Sigmoid colon (tissue), 7 donors: ENCODE data around the gene CPNE4. TPM values are rescaled to one million over a fixed set of nuclear protein-coding genes. Genes with fewer than 3 reads are reported as not detected.
"Not testable (repeated sequence)": the region's sequence is repeated elsewhere in the genome, so short reads cannot be mapped to it uniquely, and the experiment has no call there.

ENCODE experiments used
- DNase-seq: peaks from one replicate; pipeline ENCODE4 v3.0.0-alpha.2; 2019
- H3K27ac ChIP-seq, 4 donors: fragments of 200-600 bp; sonication (generic); one replicate each; pipeline ENCODE4 v1.5.1; 2016 to 2019; ENCODE audit warnings: mild to moderate bottlenecking in 1 of 4
- H3K27me3 ChIP-seq, 3 donors: fragments of 200-600 bp; sonication (generic); one replicate each; pipeline ENCODE4 v1.5.1; 2019; ENCODE audit warnings: mild to moderate bottlenecking in 1 of 3
- H3K36me3 ChIP-seq, 4 donors: fragments of 200-600 bp; sonication (generic); one replicate each; pipeline ENCODE4 v1.5.1; 2016 to 2019
- H3K4me1 ChIP-seq, 4 donors: fragments of 200-600 bp; sonication (generic); one replicate each; pipeline ENCODE4 v1.5.1; 2017 to 2019
- H3K4me3 ChIP-seq, 4 donors: fragments of 200-600 bp; sonication (generic); one replicate each; pipeline ENCODE4 v1.5.1; 2017 to 2019; ENCODE audit warnings: mild to moderate bottlenecking in 2 of 4, moderate library complexity in 1 of 4
- H3K9me3 ChIP-seq, 4 donors: fragments of 200-600 bp in 3 of 4; sonication (generic) in 3 of 4; one replicate each; pipeline versions ENCODE4 v1.5.1 to v1.6.1; 2013 to 2019
- EP300 ChIP-seq, 4 donors: sonication (generic); formaldehyde crosslinking; IDR thresholded peaks; one replicate each; pipeline ENCODE4 v1.6.1; 2017; ENCODE audit warnings: antibody characterized with exemption in 4 of 4
- POLR2A ChIP-seq, 2 donors: fragments of 450-650 bp; IDR thresholded peaks; one replicate each; pipeline ENCODE4 v1.6.1; 2016; ENCODE audit warnings: antibody characterized with exemption in 2 of 2, mild to moderate bottlenecking in 2 of 2, moderate library complexity in 2 of 2
- POLR2AphosphoS5 ChIP-seq, 4 donors: sonication (generic); formaldehyde crosslinking; IDR thresholded peaks; one replicate each; pipeline ENCODE4 v1.6.1; 2017; ENCODE audit warnings: antibody characterized with exemption in 4 of 4
- WGBS, 2 donors: extraction: QIAGEN DNeasy Blood & Tissue Kit; methylation state at CpG; one replicate each; pipeline ENCODE4 v1.1.7; 2013; 5-methylcytosine and 5-hydroxymethylcytosine counted together
- intact Hi-C: fragments of 100-400 bp; cut with DNase I; formaldehyde crosslinking; loops from one replicate; pipeline ENCODE4 v1.15.1; 2023
- polyA plus RNA-seq, 3 donors: library from polyadenylated mRNA; stranded (reverse); fragments of 200-250 nt; gene quantifications; one replicate each; pipeline ENCODE4 v1.2.3, GENCODE V29; 2013
- total RNA-seq, 4 donors: library from RNA; depleted of rRNA; stranded (reverse); fragments of >200 nt; gene quantifications; one replicate each; pipeline ENCODE4 v1.1.0, GENCODE V29; 2016
- TF ChIP-seq, protein P1 (sequence below), 4 experiments: fragments of 450-650 bp in 3 of 4; fragments of 200-600 bp in 1 of 4; IDR thresholded peaks; one replicate each; pipeline ENCODE4 v1.5.1; 2016 to 2019; ENCODE audit warnings: antibody characterized with exemption in 4 of 4, mild to moderate bottlenecking in 3 of 4, moderate library complexity in 2 of 4
- donor health status: healthy with polysubstance abuse.
- donor health status: Bipolar disorder and iron deficiency.
- donor health status: healthy.

Gene CPNE4
- total and polyA plus RNA-seq, 7 donors = 0.23 to 1.1 (median 0.54) TPM; not detected in 2

DNA sequence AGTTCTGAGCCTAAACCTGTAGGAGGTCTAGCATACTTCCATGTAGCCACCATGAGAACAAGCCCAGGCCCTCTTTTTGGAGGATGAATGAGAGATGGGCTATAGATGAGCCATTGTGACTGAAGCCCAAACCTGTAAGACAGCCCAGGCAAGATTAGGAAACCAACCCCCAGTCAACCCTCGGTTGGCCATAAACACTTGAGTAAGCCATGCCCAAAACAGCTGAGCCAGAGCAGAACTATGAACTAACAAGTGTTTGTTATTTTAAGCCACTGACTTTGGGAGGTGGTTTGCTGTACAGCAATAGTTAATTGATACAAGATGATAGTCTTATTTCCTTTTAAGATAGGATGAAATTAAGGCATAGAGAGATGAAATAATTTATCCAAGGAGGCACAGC lies 12.4 kb upstream of the CPNE4 start:
- H3K36me3 ChIP-seq = no peaks in the 10 kb centered on the region
- H3K4me3 ChIP-seq = no peak overlapping the region
- H3K4me1 ChIP-seq = no peaks in the 10 kb centered on the region
- intact Hi-C loops = no loop called here
- no peak overlapping the region for H3K27ac ChIP-seq
- no peaks in the 10 kb centered on the region for H3K27me3 ChIP-seq
- TF ChIP-seq EP300 (IDR thresholded peaks at IDR 0.05) (no peak), POLR2AphosphoS5 (IDR thresholded peaks at IDR 0.05) (no peak), POLR2A (IDR thresholded peaks at IDR 0.05) (no peak)
- TF ChIP-seq, protein P1, sequence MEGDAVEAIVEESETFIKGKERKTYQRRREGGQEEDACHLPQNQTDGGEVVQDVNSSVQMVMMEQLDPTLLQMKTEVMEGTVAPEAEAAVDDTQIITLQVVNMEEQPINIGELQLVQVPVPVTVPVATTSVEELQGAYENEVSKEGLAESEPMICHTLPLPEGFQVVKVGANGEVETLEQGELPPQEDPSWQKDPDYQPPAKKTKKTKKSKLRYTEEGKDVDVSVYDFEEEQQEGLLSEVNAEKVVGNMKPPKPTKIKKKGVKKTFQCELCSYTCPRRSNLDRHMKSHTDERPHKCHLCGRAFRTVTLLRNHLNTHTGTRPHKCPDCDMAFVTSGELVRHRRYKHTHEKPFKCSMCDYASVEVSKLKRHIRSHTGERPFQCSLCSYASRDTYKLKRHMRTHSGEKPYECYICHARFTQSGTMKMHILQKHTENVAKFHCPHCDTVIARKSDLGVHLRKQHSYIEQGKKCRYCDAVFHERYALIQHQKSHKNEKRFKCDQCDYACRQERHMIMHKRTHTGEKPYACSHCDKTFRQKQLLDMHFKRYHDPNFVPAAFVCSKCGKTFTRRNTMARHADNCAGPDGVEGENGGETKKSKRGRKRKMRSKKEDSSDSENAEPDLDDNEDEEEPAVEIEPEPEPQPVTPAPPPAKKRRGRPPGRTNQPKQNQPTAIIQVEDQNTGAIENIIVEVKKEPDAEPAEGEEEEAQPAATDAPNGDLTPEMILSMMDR (IDR thresholded peaks at IDR 0.05) = no peak
- DNase-seq = no peak
- WGBS, 2 donors = 55 to 80% methylated on average over 1 of the region's 1 CpG
- H3K9me3 ChIP-seq = no peaks in the 10 kb centered on the region

DNA sequence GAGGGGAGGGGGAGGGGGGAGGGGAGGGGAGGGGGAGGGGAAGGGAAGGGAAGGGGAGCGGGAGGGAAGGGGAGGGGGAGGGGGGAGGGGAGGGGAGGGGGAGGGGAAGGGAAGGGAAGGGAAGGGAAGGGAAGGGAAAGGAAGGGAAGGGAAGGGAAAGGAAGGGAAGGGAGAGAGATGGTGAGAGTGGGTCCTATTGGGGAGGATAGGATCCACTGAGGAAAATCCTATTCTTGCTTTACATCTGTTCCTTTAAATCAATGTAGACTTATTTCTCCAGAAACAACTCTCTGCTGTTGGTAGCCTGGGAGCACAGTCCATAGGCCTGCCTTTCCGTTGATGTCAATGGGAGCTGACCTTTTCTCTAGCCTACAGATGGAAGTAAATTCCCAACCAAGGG lies 10.1 kb upstream of the CPNE4 start:
- intact Hi-C loops = not testable (repeated sequence)

DNA sequence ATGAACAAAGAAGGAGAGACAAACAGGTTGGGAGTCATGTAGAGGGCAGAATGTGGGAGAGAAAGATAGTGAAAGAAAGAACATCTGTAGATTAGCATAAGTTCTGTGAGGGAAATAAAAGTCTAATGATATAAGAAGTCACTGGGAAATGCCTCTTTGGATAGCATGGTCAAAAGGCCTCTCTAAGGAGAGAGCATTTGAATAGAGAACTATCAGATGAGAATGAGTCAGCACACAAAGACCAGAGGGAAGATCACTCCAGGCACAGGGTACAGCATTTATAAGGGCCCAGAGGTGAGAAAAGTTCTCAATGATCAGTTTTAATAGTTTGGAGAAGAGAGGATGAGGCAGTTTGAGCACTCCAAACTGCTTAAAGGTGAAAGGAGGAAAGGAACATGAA lies 7.9 kb upstream of the CPNE4 start:
- Histone ChIP-seq H3K4me3 (no peak overlapping the region), H3K4me1 (no peaks in the 10 kb centered on the region), H3K36me3 (no peaks in the 10 kb centered on the region), H3K27me3 (peaks cover 0 to 10% (median 0%) of the 10 kb centered on the region in 3 donors), H3K9me3 (no peaks in the 10 kb centered on the region), H3K27ac (no peak overlapping the region)
- intact Hi-C loops = no loop called here
- no peak for DNase-seq
- TF ChIP-seq EP300 (IDR thresholded peaks at IDR 0.05) (no peak), POLR2A (IDR thresholded peaks at IDR 0.05) (no peak), POLR2AphosphoS5 (IDR thresholded peaks at IDR 0.05) (no peak)
- TF ChIP-seq, protein P1 (IDR thresholded peaks at IDR 0.05) = no peak

More for the DNA sequence above, 10.1 kb upstream of the CPNE4 start:
- H3K27ac ChIP-seq, H3K27me3 ChIP-seq, H3K4me1 ChIP-seq, H3K4me3 ChIP-seq, DNase-seq, H3K36me3 ChIP-seq, H3K9me3 ChIP-seq: not testable (repeated sequence)
- WGBS, 2 donors = 67 to 87% methylated on average over 1 of the region's 2 CpGs

DNA sequence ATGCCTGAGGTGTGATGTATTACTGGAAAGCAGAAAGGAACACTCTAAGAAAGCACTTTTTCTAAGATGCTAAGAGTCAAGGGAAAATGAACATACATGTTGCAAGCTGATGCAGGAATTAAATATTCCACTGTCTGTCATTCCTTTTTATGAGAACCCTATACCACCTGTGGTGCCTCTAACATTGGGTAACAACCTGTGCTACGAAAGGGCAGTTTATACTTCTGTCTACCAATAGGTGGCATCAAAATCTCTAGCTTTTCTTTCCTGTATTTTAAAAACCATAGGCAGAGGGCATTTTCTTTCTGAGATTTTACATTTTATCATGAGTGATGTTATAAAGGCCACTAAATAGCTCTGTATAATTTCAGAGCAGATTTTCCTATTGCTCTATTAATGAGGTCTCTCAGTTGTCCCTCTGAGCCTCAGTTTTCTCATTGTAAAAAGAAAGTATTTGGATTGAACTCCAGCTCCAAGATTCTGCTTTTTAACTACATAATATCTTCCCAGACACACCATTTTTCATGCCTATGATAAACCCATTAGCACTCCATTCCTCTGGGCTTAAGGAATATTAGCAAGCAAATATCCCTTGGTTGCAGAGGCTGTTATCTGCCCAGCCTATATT lies 3.5 kb upstream of the CPNE4 start:
- WGBS, 2 donors = 0% methylated on average over 1 of the region's 1 CpG

DNA sequence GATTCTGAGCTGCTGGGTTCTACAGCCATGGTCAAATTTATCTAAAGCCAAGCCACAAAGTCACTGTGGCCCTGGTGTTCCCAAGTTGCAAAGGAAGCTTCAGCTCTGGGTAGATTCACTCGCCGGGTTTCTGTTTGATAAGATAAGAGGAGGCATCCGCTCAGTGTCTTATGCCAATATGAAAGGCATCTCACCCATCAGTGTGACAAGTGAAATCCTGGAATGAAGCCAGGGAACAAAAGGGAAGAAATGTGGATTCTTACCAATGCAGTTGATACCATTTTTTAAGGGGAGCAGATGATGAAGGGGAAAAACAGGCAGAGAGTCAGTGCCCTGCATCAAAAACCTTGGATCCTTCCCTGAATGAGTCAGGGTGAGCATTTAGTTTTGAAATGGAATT lies 2.8 kb upstream of the CPNE4 start:
- H3K27me3 ChIP-seq = peaks cover 18 to 61% (median 46%) of the 10 kb centered on the region in 3 donors
- 52 to 69% methylated on average over 3 of the region's 3 CpGs for WGBS, 2 donors
- H3K27ac ChIP-seq = no peak overlapping the region
- no peak for DNase-seq
- H3K36me3 ChIP-seq = no peaks in the 10 kb centered on the region
- H3K9me3 ChIP-seq = no peaks in the 10 kb centered on the region
- no peak overlapping the region for H3K4me3 ChIP-seq
- TF ChIP-seq POLR2A (IDR thresholded peaks at IDR 0.05) = no peak
- TF ChIP-seq POLR2AphosphoS5 (IDR thresholded peaks at IDR 0.05) = no peak
- TF ChIP-seq, protein P1 (IDR thresholded peaks at IDR 0.05) = no peak
- TF ChIP-seq EP300 (IDR thresholded peaks at IDR 0.05) = no peak
- peaks cover 0 to 10% (median 9%) of the 10 kb centered on the region in 4 donors for H3K4me1 ChIP-seq
- intact Hi-C loops = no loop called here

More for the DNA sequence above, 3.5 kb upstream of the CPNE4 start:
- Histone ChIP-seq H3K9me3 (no peaks in the 10 kb centered on the region), H3K27ac (no peak overlapping the region), H3K4me1 (peaks cover 0 to 10% (median 9%) of the 10 kb centered on the region in 4 donors), H3K27me3 (peaks cover 18 to 54% (median 43%) of the 10 kb centered on the region in 3 donors), H3K36me3 (no peaks in the 10 kb centered on the region), H3K4me3 (no peak overlapping the region)
- intact Hi-C loops = no loop called here
- TF ChIP-seq EP300 (IDR thresholded peaks at IDR 0.05) = no peak
- TF ChIP-seq, protein P1 (IDR thresholded peaks at IDR 0.05) = peak in 1 of 4 experiments; percentile 22
- no peak for DNase-seq
